GM21723 (cell line): ENCODE data around the gene CROCC2.

Experiments used
- ATAC-seq: cut with Tn5 transposase; IDR thresholded peaks from one replicate; pipeline ENCODE4 v1.9.1; 2021; ENCODE audit warnings: mild to moderate bottlenecking, moderate library complexity; ENCODE audit not compliant: unreplicated experiment

The CROCC2 gene

GRCh38 chr2:241008711-241009121 lies 102.6 kb downstream of the CROCC2 start:
- no peak for ATAC-seq

GRCh38 chr2:241009191-241009590 lies 103.1 kb downstream of the CROCC2 start:
- no peak for ATAC-seq

GRCh38 chr2:241009601-241010530 lies 103.7 kb downstream of the CROCC2 start:
- ATAC-seq: no peak

- no peak for ATAC-seq
Observed at GRCh38 chr2:241010531-241011295, 104.6 kb downstream of the CROCC2 start.

- no peak for ATAC-seq
Observed at GRCh38 chr2:241011296-241011600, 105.1 kb downstream of the CROCC2 start.

- no peak for ATAC-seq
Observed at GRCh38 chr2:241011751-241012510, 105.8 kb downstream of the CROCC2 start.

- no peak for ATAC-seq
Observed at GRCh38 chr2:241014224-241014623, 108.1 kb downstream of the CROCC2 start.

- ATAC-seq: no peak
Observed at GRCh38 chr2:241014764-241015163, 108.6 kb downstream of the CROCC2 start.

GRCh38 chr2:241015439-241015838 lies 109.3 kb downstream of the CROCC2 start:
- no peak for ATAC-seq

- no peak for ATAC-seq
Observed at GRCh38 chr2:241017228-241017940, 111.2 kb downstream of the CROCC2 start.

GRCh38 chr2:241018051-241018891 lies 112.1 kb downstream of the CROCC2 start:
- no peak for ATAC-seq

- no peak for ATAC-seq
Observed at GRCh38 chr2:241019441-241020139, 113.5 kb downstream of the CROCC2 start.

- no peak for ATAC-seq
Observed at GRCh38 chr2:241020201-241020600, 114.1 kb downstream of the CROCC2 start.

GRCh38 chr2:241020629-241021190 lies 114.6 kb downstream of the CROCC2 start:
- no peak for ATAC-seq

GRCh38 chr2:241025639-241026038 lies 119.5 kb downstream of the CROCC2 start:
- no peak for ATAC-seq

- no peak for ATAC-seq
Observed at GRCh38 chr2:241029599-241030332, 123.6 kb downstream of the CROCC2 start.

GRCh38 chr2:241030333-241030680 lies 124.2 kb downstream of the CROCC2 start:
- ATAC-seq: no peak

GRCh38 chr2:241030883-241031282 lies 124.7 kb downstream of the CROCC2 start:
- ATAC-seq: no peak
